ENCODE measurements around the gene PPP1R14B. TPM values are rescaled to one million over a fixed set of nuclear protein-coding genes. Genes with fewer than 3 reads are reported as not detected.

PPP1R14B gene
- total and polyA plus RNA-seq, 2 of the 13 experiments (the other 11 are each of a cell fraction or from before 2014, with no cell fraction given) = 110 to 148 TPM

DNA sequence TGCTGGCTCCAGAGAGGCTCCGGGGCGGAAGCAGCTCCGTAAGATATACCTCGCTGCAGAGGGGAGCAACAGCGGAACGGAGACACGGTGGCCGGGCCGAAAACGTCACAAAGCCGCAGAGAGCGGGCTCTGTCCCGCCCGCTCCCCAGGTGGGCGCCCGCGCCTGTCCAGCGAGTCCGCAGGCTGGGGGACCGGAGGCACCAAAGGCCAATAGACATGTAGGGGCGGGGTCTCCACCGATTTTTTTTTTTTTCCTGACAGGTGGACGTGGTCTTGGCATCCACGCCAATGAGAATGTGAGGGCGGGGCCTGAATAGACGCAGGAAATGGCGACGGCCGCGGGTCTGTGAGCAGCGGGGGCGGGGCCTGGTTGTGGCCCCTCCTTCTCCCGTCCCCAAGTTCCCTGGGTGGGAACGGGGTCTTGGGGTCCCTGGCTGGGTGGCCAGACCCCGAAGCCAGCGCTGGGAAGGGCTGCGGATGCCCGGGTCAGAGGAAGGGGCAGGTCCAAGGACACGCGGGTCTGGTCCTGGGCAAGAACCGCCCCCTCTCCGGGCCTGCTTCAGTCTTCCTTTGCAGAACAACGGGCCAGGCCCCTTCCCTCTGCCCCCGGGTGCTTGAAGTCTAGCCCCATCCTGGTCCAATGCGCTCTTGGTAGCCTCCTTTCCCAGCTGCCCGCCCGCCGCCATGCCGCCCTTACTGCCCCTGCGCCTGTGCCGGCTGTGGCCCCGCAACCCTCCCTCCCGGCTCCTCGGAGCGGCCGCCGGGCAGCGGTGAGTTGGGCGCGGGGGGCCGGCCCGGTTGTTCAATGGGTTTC lies 16.4 kb downstream of the PPP1R14B start, which contains the start of gene DNAJC4 (continued):
- TF ChIP-seq TBX3 (IDR thresholded peaks at IDR 0.05; ENCODE audit: borderline replicate concordance) (no peak), ARHGAP35 (CRISPR knock-in tag; IDR thresholded peaks at IDR 0.05; ENCODE audit: borderline replicate concordance) (0 out of 2 replicates have a peak, but pooled peaks have one; percentile 39), TBP (CRISPR knock-in tag; IDR thresholded peaks at IDR 0.05) (no peak), ZNF709 (CRISPR knock-in tag; IDR thresholded peaks at IDR 0.05) (peak; percentile 24; the same call in 1 of the 2 replicates), ZNF274 (CRISPR knock-in tag; IDR thresholded peaks at IDR 0.05) (no peak), KDM3A (CRISPR knock-in tag; IDR thresholded peaks at IDR 0.05; ENCODE audit: low read depth) (no peak), TEAD3 (CRISPR knock-in tag; optimal IDR thresholded peaks at IDR 0.05; ENCODE audit: borderline replicate concordance) (no peak), E2F5 (CRISPR knock-in tag; conservative IDR thresholded peaks at IDR 0.05) (no peak), SP5 (CRISPR knock-in tag; IDR thresholded peaks at IDR 0.05; ENCODE audit: borderline replicate concordance, low read depth) (no peak; the same call in 1 of the 2 replicates), NFE2L1 (CRISPR knock-in tag; IDR thresholded peaks at IDR 0.05; ENCODE audit: borderline replicate concordance) (no peak), HMG20A (CRISPR knock-in tag; IDR thresholded peaks at IDR 0.05; ENCODE audit: borderline replicate concordance) (no peak), HOXA7 (CRISPR knock-in tag; IDR thresholded peaks at IDR 0.05) (no peak), ARNT (IDR thresholded peaks at IDR 0.05) (no peak), ZNF530 (CRISPR knock-in tag; IDR thresholded peaks at IDR 0.05; ENCODE audit: low read depth) (no peak), ZNF766 (CRISPR knock-in tag; IDR thresholded peaks at IDR 0.05; ENCODE audit: borderline replicate concordance) (no peak), ZNF746 (CRISPR knock-in tag; IDR thresholded peaks at IDR 0.05) (0 out of 2 replicates have a peak, but pooled peaks have one; percentile 24), E2F1 (CRISPR knock-in tag; IDR thresholded peaks at IDR 0.05) (peak; percentile 65; the same call in 1 of the 2 replicates), ZFX (CRISPR knock-in tag; IDR thresholded peaks at IDR 0.05; ENCODE audit: low read depth) (peak; percentile 82), IRX3 (CRISPR knock-in tag; IDR thresholded peaks at IDR 0.05; ENCODE audit: borderline replicate concordance, low read depth) (peak; percentile 80), ZNF607 (CRISPR knock-in tag; IDR thresholded peaks at IDR 0.05; ENCODE audit: borderline replicate concordance) (peak; percentile 50; the same call in 1 of the 2 replicates), RFX3 (CRISPR knock-in tag; IDR thresholded peaks at IDR 0.05) (no peak)
- TF ChIP-seq, protein P1, sequence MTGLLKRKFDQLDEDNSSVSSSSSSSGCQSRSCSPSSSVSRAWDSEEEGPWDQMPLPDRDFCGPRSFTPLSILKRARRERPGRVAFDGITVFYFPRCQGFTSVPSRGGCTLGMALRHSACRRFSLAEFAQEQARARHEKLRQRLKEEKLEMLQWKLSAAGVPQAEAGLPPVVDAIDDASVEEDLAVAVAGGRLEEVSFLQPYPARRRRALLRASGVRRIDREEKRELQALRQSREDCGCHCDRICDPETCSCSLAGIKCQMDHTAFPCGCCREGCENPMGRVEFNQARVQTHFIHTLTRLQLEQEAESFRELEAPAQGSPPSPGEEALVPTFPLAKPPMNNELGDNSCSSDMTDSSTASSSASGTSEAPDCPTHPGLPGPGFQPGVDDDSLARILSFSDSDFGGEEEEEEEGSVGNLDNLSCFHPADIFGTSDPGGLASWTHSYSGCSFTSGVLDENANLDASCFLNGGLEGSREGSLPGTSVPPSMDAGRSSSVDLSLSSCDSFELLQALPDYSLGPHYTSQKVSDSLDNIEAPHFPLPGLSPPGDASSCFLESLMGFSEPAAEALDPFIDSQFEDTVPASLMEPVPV (CRISPR knock-in tag; IDR thresholded peaks at IDR 0.05) = peak; percentile 98
- TF ChIP-seq, protein P2, sequence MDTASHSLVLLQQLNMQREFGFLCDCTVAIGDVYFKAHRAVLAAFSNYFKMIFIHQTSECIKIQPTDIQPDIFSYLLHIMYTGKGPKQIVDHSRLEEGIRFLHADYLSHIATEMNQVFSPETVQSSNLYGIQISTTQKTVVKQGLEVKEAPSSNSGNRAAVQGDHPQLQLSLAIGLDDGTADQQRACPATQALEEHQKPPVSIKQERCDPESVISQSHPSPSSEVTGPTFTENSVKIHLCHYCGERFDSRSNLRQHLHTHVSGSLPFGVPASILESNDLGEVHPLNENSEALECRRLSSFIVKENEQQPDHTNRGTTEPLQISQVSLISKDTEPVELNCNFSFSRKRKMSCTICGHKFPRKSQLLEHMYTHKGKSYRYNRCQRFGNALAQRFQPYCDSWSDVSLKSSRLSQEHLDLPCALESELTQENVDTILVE (CRISPR knock-in tag; IDR thresholded peaks at IDR 0.05) = no peak
- TF ChIP-seq, protein P3, sequence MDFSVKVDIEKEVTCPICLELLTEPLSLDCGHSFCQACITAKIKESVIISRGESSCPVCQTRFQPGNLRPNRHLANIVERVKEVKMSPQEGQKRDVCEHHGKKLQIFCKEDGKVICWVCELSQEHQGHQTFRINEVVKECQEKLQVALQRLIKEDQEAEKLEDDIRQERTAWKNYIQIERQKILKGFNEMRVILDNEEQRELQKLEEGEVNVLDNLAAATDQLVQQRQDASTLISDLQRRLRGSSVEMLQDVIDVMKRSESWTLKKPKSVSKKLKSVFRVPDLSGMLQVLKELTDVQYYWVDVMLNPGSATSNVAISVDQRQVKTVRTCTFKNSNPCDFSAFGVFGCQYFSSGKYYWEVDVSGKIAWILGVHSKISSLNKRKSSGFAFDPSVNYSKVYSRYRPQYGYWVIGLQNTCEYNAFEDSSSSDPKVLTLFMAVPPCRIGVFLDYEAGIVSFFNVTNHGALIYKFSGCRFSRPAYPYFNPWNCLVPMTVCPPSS (IDR thresholded peaks at IDR 0.05) = no peak

All from HepG2 (cell line).